K562 (cell line): ENCODE data around the gene ENG. TPM values are rescaled to one million over a fixed set of nuclear protein-coding genes. Genes with fewer than 3 reads are reported as not detected.

Experiments
- ATAC-seq: fragments of 200-7000 bp; cut with Tn5 transposase; 3 replicates; pipeline ENCODE4 v1.9.1; 2020; ENCODE audit warnings: moderate library complexity
- BruUV-seq: library from RNA; stranded (reverse); fragments of 400-500 nt; replicated peaks from 2 replicates; lab custom pipeline; 2021; lab: Mats Ljungman, UMichigan
- CTCF ChIA-PET: fragments of 300-600 bp; formaldehyde crosslinking; extraction: SDS; loops from one replicate; lab custom pipeline; 2021; ENCODE audit warnings: low intra/inter-chr PET ratio; lab: Yijun Ruan, JAX
- POLR2A ChIA-PET: fragments of 300-600, 350-650 bp; sonication (Branson Sonifier 250); formaldehyde crosslinking; extraction: SDS; loops from one replicate; lab custom pipeline; 2021; ENCODE audit warnings: antibody characterized with exemption, inconsistent platforms; lab: Yijun Ruan, JAX
- DNase-seq, 4 experiments: peaks; one replicate each; pipeline versions ENCODE4 v3.0.0 to v3.0.0-alpha.2; 2011 to 2018; ENCODE audit warnings: low spot score in 3 of 4, mixed read lengths in 3 of 4; ENCODE audit errors: extremely low read depth in 1 of 4
- FAIRE-seq: peaks from 2 replicates; lab custom pipeline; 2011; peaks lifted over from hg19 to GRCh38; lab: Jason Lieb, UNC
- H2AFZ ChIP-seq: 2 replicates; pipeline ENCODE4 v1.6.0; 2011; ENCODE audit warnings: low read depth, low read length, control low read depth, inconsistent platforms
- H3K27ac ChIP-seq: fragments of 200-600 bp; 3 replicates; pipeline ENCODE4 v1.8.0; 2011; ENCODE audit warnings: low read depth, mild to moderate bottlenecking, control low read depth, inconsistent platforms, low read length, moderate library complexity, mixed read lengths; ENCODE audit errors: extremely low read depth
- H3K27me3 ChIP-seq, 2 experiments: fragments of 300-600 bp in 1 of 2; 2 replicates in 1 of 2; 3 replicates in 1 of 2; pipeline versions ENCODE4 v1.6.0 to v1.8.0; 2011; ENCODE audit warnings: inconsistent platforms in 2 of 2, low read length in 2 of 2, mild to moderate bottlenecking in 1 of 2, mixed read lengths in 1 of 2, moderate library complexity in 1 of 2; ENCODE audit not compliant: control insufficient read depth in 2 of 2, insufficient read depth in 2 of 2
- H3K36me3 ChIP-seq: fragments of 300-600 bp; 3 replicates; pipeline ENCODE4 v1.8.0; 2011; ENCODE audit warnings: mild to moderate bottlenecking, low read length, inconsistent platforms; ENCODE audit not compliant: control insufficient read depth, insufficient read depth
- H3K4me1 ChIP-seq, 2 experiments: fragments of 200-600 bp in 1 of 2; replicated peaks in 1 of 2; 2 replicates in 1 of 2; 3 replicates in 1 of 2; pipeline versions ENCODE4 v1.5.1 to v1.8.0; 2011; ENCODE audit warnings: inconsistent platforms in 2 of 2, low read length in 2 of 2, mild to moderate bottlenecking in 1 of 2, mixed read lengths in 1 of 2, moderate library complexity in 1 of 2; ENCODE audit not compliant: control insufficient read depth in 2 of 2, insufficient read depth in 2 of 2
- H3K4me2 ChIP-seq: 2 replicates; pipeline ENCODE4 v1.6.1; 2011; ENCODE audit warnings: low read length, control low read depth, inconsistent platforms, mixed read lengths; ENCODE audit not compliant: insufficient read depth
- H3K4me3 ChIP-seq: fragments of 200-600 bp; sonication (generic), shearing (Covaris generic); 2 replicates; pipeline ENCODE4 v1.5.1; 2016; ENCODE audit warnings: control low read depth, inconsistent platforms
- H3K79me2 ChIP-seq: fragments of 200-600 bp; 3 replicates; pipeline ENCODE4 v1.8.0; 2011; ENCODE audit warnings: low read length, inconsistent platforms; ENCODE audit not compliant: control insufficient read depth, insufficient read depth
- H3K9ac ChIP-seq, 2 experiments: 2 replicates each; pipeline versions ENCODE4 v1.6.0 to v1.6.1; 2011; ENCODE audit warnings: low read depth in 2 of 2, low read length in 2 of 2, control low read depth in 1 of 2, inconsistent platforms in 1 of 2, mild to moderate bottlenecking in 1 of 2, mixed read lengths in 1 of 2; ENCODE audit not compliant: insufficient read depth in 1 of 2
- H3K9me1 ChIP-seq: one replicate; pipeline ENCODE4 v1.6.0; 2011; ENCODE audit warnings: inconsistent platforms, mild to moderate bottlenecking, low read length, moderate library complexity; ENCODE audit not compliant: control insufficient read depth, insufficient read depth
- H3K9me3 ChIP-seq: replicated peaks from 2 replicates; pipeline ENCODE4 v1.5.1; 2011; ENCODE audit warnings: low read depth, low read length, inconsistent platforms; ENCODE audit not compliant: control insufficient read depth, insufficient read depth
- H4K20me1 ChIP-seq: replicated peaks from 2 replicates; pipeline ENCODE4 v1.6.1; 2011; ENCODE audit warnings: low read length, inconsistent platforms, mixed read lengths; ENCODE audit not compliant: control insufficient read depth, insufficient read depth
- ELF1 ChIP-seq: fragments of 200-800 bp; sonication (Bioruptor generic); IDR thresholded peaks from 2 replicates; pipeline ENCODE4 v1.6.1; 2016; ENCODE audit warnings: missing genetic modification characterization, missing compliant biosample characterization
- MECOM ChIP-seq: fragments of 250-450 bp; sonication (Bioruptor Pico); IDR thresholded peaks from 2 replicates; pipeline ENCODE4 v1.8.0; 2022; ENCODE audit warnings: inconsistent platforms
- PYGO2 ChIP-seq: fragments of 450-650 bp; IDR thresholded peaks from 2 replicates; pipeline ENCODE4 v1.6.1; 2016; ENCODE audit warnings: mild to moderate bottlenecking, missing genetic modification characterization, moderate library complexity, missing compliant biosample characterization
- RBFOX2 ChIP-seq: fragments of 200-400 bp; formaldehyde crosslinking; IDR thresholded peaks from 2 replicates; pipeline ENCODE4 v1.6.1; 2017; ENCODE audit warnings: low read depth, mild to moderate bottlenecking, low read length, moderate library complexity
- SP2 ChIP-seq: IDR thresholded peaks from 2 replicates; pipeline ENCODE4 v1.6.1; 2011; ENCODE audit warnings: mild to moderate bottlenecking, low read depth, low read length, moderate library complexity; ENCODE audit not compliant: poor library complexity, severe bottlenecking; ENCODE audit errors: extremely low read depth
- WGBS: fragments of 100-300 bp; shearing (Covaris generic); methylation state at CpG from one replicate; pipeline ENCODE4 v1.1.6; 2016; ENCODE audit warnings: low coverage, mixed read lengths; ENCODE audit not compliant: insufficient coverage; ENCODE audit errors: missing lambda C conversion rate; 5-methylcytosine and 5-hydroxymethylcytosine counted together
- in situ Hi-C: fragments of 300-500 bp; cut with MboI; formaldehyde crosslinking; loops from 4 replicates; pipeline ENCODE4 v1.15.0; 2018; ENCODE audit warnings: inconsistent platforms, mixed read lengths
- intact Hi-C: fragments of 100-400 bp; cut with micrococcal nuclease; formaldehyde crosslinking; loops from 2 replicates; pipeline ENCODE4 v1.14.2; 2022
- polyA plus RNA-seq, 8 experiments: library from polyadenylated mRNA; depleted of rRNA in 4 of 8; stranded (reverse) in 5 of 8; unstranded in 3 of 8; fragments of >200 nt; fragmentation: Nextera tagmentation in 2 of 8; fragmentation: Illumina TruSeq in 1 of 8; extraction: Ambion mirVana in 2 of 8; extraction: Trizol in 1 of 8; gene quantifications; 2 replicates each; pipeline versions ENCODE4 v1.2.1 to v1.2.3, GENCODE V29; 2011 to 2014; ENCODE audit warnings: inconsistent platforms in 1 of 8, missing spikeins in 1 of 8
- total RNA-seq, 7 experiments: library from RNA; depleted of rRNA in 6 of 7; stranded (reverse); fragments of >200 nt in 6 of 7; fragmentation: Illumina TruSeq in 2 of 7; extraction: Trizol in 2 of 7; gene quantifications; 2 replicates each; pipeline versions ENCODE4 v1.2.1 to v1.2.3, GENCODE V29; 2011 to 2021; ENCODE audit warnings: low replicate concordance in 1 of 7

The ENG gene
- total and polyA plus RNA-seq, 9 of the 15 experiments (the other 6 are each of a cell fraction or from before 2014, with no cell fraction given), result 0.04 to 0.40 (median 0.14) TPM; not detected in 1

DNA sequence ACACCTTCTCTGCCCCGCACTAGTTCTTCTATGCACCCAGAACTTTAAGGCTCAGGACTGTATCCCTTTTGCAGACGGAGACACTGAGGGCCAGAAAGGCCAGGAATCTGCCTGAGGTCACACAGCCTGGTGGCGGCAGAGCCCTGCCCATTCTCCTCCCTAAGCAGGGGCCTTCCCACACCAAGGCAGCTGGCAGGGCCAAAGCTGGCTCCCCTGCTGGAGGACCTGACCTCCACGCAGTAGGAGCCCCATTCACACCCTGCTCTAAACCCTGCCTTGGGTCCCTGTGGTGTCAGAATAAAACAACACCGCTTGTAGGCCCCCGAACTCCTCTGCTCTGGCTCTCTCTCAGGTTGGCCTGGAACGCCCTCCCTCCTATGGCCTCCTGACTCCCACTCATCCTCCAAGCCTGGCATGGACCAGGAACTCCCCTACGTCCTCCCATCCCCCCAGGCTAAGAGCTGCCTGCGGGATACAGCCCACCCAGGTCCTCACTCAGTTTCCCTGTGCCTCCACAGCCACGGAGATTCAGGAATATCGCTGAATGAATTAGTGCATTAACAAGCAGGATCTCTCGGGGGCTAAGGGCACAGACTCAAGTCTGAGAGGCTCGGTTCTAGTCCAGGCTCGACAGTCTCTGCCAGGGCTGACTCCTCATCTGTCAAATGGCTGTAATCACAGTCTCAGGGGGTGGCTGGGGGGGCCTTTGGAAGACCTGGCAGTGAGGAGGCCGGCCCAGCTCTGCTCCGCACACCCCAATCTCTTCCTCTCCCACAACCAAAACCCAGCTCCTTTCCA, 42.1 kb upstream of the ENG start:
- FAIRE-seq, result no peak
- peak overlapping the region; percentile 51 for H3K4me2 ChIP-seq
- 82% methylated on average over 16 of the region's 16 CpGs for WGBS

DNA sequence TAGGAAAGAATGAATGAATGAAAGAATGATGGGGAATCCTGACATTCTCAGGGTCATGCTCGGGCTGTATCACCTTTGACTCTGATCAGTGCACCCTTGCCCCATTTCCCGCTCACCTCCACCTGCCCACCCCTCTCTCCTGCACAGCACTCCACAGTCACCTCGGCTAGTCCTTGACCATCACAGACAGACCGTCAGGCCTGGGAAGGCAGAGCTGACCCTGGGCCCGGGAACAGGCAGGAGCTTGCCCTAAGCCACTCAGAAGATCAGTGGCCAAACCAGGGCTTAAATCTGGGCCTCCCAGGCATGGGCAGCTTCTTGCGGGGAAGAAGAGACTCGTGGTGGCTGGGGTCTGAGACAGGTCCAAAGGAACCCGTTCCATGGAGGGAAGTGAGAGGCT, 41.4 kb upstream of the ENG start:
- DNase-seq (no peak), ATAC-seq (no peak), FAIRE-seq (no peak)
- no peak overlapping the region for H2AFZ ChIP-seq
- no peaks in the 10 kb centered on the region; the same call in 1 of the 2 replicates for H4K20me1 ChIP-seq
- peaks cover 27% of the 10 kb centered on the region for H3K79me2 ChIP-seq
- BruUV-seq, result no TSS peak
- 96% methylated on average over 8 of the region's 8 CpGs for WGBS
- CTCF ChIA-PET, result no interaction called here
- no peaks in the 10 kb centered on the region for H3K9me1 ChIP-seq
- H3K9ac ChIP-seq, result peak overlapping the region in 1 of 2 experiments; percentile 32; a peak in 1 of 4 replicates
- TF ChIP-seq ELF1 (tag), result no peak
- 0 out of 2 replicates have a peak, but pooled peaks have one; percentile 23 for TF ChIP-seq RBFOX2
- H3K27ac ChIP-seq, result no peak overlapping the region
- intact Hi-C loops, result loop anchor here (2.0 kb wide), 1 partner anchor 21 kb away; the partner anchor contains the start of gene ST6GALNAC4
- H3K36me3 ChIP-seq, result peaks cover 59% of the 10 kb centered on the region
- in situ Hi-C loops, result no loop called here
- H3K9me3 ChIP-seq, result peaks cover 4% of the 10 kb centered on the region
- no peaks in the 10 kb centered on the region for H3K27me3 ChIP-seq
- H3K4me3 ChIP-seq, result no peak overlapping the region
- POLR2A ChIA-PET, result interaction anchor here (0.6 to 2.9 kb wide), 6 partner anchors 7 to 452 kb away, joined by 3 to 12 read pairs (median 4); no protein-coding TSS in a partner anchor
- H3K4me2 ChIP-seq, result no peak overlapping the region
- peaks cover 8 to 36% of the 10 kb centered on the region in 2 experiments for H3K4me1 ChIP-seq

More for the DNA sequence above, 42.1 kb upstream of the ENG start:
- intact Hi-C loops (loop anchor here (2.0 kb wide), 1 partner anchor 20 kb away; the partner anchor contains the start of gene ST6GALNAC4), in situ Hi-C loops (no loop called here)
- ATAC-seq, result no peak
- no peaks in the 10 kb centered on the region for H3K27me3 ChIP-seq
- peak overlapping the region; percentile 58 for H3K27ac ChIP-seq
- H3K4me1 ChIP-seq, result peaks cover 11 to 37% of the 10 kb centered on the region in 2 experiments
- H3K9me1 ChIP-seq, result no peaks in the 10 kb centered on the region
- ChIA-PET CTCF (no interaction called here), POLR2A (interaction anchor here (0.6 to 2.9 kb wide), 9 partner anchors 8 to 155 kb away, joined by 3 to 12 read pairs (median 3); no protein-coding TSS in a partner anchor)
- no TSS peak for BruUV-seq
- H4K20me1 ChIP-seq, result no peaks in the 10 kb centered on the region; the same call in 1 of the 2 replicates
- TF ChIP-seq RBFOX2 (peak; percentile 13; the same call in 1 of the 2 replicates), PYGO2 (no peak), MECOM (CRISPR knock-in tag) (no peak), SP2 (no peak)
- peaks cover 4% of the 10 kb centered on the region for H3K9me3 ChIP-seq
- no peak overlapping the region; the same call in 1 of the 2 replicates for H3K4me3 ChIP-seq
- no peak for DNase-seq
- H3K36me3 ChIP-seq, result peaks cover 52% of the 10 kb centered on the region
- no peak overlapping the region for H2AFZ ChIP-seq
- peak overlapping the region in 1 of 2 experiments; percentile 84; a peak in 2 of 4 replicates for H3K9ac ChIP-seq
- peaks cover 27% of the 10 kb centered on the region for H3K79me2 ChIP-seq
